ENCODE data around the gene TAS2R20.

TAS2R20 gene

GRCh38 chr12:11007608-11008007 lies 9.5 kb upstream of the TAS2R20 start:
- Histone ChIP-seq H3K9me3 (ENCODE audit: control insufficient read depth in 1 of 2, low read length in 2 of 2) (no peaks in the 10 kb centered on the region), H3K4me1 (ENCODE audit: control insufficient read depth in 1 of 2, insufficient read depth in 2 of 2, low read length in 2 of 2) (no peaks in the 10 kb centered on the region), H3K27ac (ENCODE audit: low read length) (no peak overlapping the region), H3K36me3 (ENCODE audit: control insufficient read depth in 1 of 2, insufficient read depth in 2 of 2, low read length in 2 of 2) (no peaks in the 10 kb centered on the region), H3K4me3 (ENCODE audit: low read depth in 1 of 2, low read length in 2 of 2) (no peak overlapping the region), H3K27me3 (ENCODE audit: low read depth, low read length) (no peaks in the 10 kb centered on the region)

- no peak overlapping the region for H3K27ac ChIP-seq (ENCODE audit: low read length)
- no peaks in the 10 kb centered on the region for H3K9me3 ChIP-seq (ENCODE audit: control insufficient read depth in 1 of 2, low read length in 2 of 2)
- no peaks in the 10 kb centered on the region for H3K4me1 ChIP-seq (ENCODE audit: control insufficient read depth in 1 of 2, insufficient read depth in 2 of 2, low read length in 2 of 2)
- H3K36me3 ChIP-seq (ENCODE audit: control insufficient read depth in 1 of 2, insufficient read depth in 2 of 2, low read length in 2 of 2) = peaks cover 0 to 16% of the 10 kb centered on the region in 2 donors
- H3K27me3 ChIP-seq (ENCODE audit: low read depth, low read length) = no peaks in the 10 kb centered on the region
- no peak overlapping the region for H3K4me3 ChIP-seq (ENCODE audit: low read depth in 1 of 2, low read length in 2 of 2)
These were observed 3.8 kb downstream of the TAS2R20 start for GRCh38 chr12:10994307-10994706.

- Histone ChIP-seq H3K27me3 (ENCODE audit: low read depth, low read length) (no peaks in the 10 kb centered on the region), H3K4me1 (ENCODE audit: control insufficient read depth in 1 of 2, insufficient read depth in 2 of 2, low read length in 2 of 2) (no peaks in the 10 kb centered on the region), H3K9me3 (ENCODE audit: control insufficient read depth in 1 of 2, low read length in 2 of 2) (no peaks in the 10 kb centered on the region), H3K36me3 (ENCODE audit: control insufficient read depth in 1 of 2, insufficient read depth in 2 of 2, low read length in 2 of 2) (peaks cover 0 to 13% of the 10 kb centered on the region in 2 donors), H3K27ac (ENCODE audit: low read length) (no peak overlapping the region), H3K4me3 (ENCODE audit: low read depth in 1 of 2, low read length in 2 of 2) (no peak overlapping the region)
These were observed 9.0 kb downstream of the TAS2R20 start for GRCh38 chr12:10989107-10989506.

- Histone ChIP-seq H3K27ac (ENCODE audit: low read length) (no peak within 1 kb of the TSS), H3K9me3 (ENCODE audit: control insufficient read depth in 1 of 2, low read length in 2 of 2) (no peaks in the 10 kb centered on the region), H3K4me1 (ENCODE audit: control insufficient read depth in 1 of 2, insufficient read depth in 2 of 2, low read length in 2 of 2) (no peaks in the 10 kb centered on the region), H3K4me3 (ENCODE audit: low read depth in 1 of 2, low read length in 2 of 2) (no peak within 1 kb of the TSS), H3K36me3 (ENCODE audit: control insufficient read depth in 1 of 2, insufficient read depth in 2 of 2, low read length in 2 of 2) (no peaks in the 10 kb centered on the region), H3K27me3 (ENCODE audit: low read depth, low read length) (no peaks in the 10 kb centered on the region)
These were observed 11.3 kb downstream of the TAS2R20 start, which contains the start of gene TAS2R50 for GRCh38 chr12:10986812-10987211. Gene TAS2R50 (minus strand): TSS chr12:10986912. CDS start chr12:10986860, 52 bp downstream.

- Histone ChIP-seq H3K36me3 (ENCODE audit: control insufficient read depth in 1 of 2, insufficient read depth in 2 of 2, low read length in 2 of 2) (no peaks in the 10 kb centered on the region), H3K4me3 (ENCODE audit: low read depth in 1 of 2, low read length in 2 of 2) (no peak overlapping the region), H3K9me3 (ENCODE audit: control insufficient read depth in 1 of 2, low read length in 2 of 2) (no peaks in the 10 kb centered on the region), H3K27ac (ENCODE audit: low read length) (no peak overlapping the region), H3K4me1 (ENCODE audit: control insufficient read depth in 1 of 2, insufficient read depth in 2 of 2, low read length in 2 of 2) (no peaks in the 10 kb centered on the region), H3K27me3 (ENCODE audit: low read depth, low read length) (no peaks in the 10 kb centered on the region)
These were observed 15.9 kb downstream of the TAS2R20 start for GRCh38 chr12:10982244-10982643.

GRCh38 chr12:10974965-10975364 lies 23.1 kb downstream of the TAS2R20 start:
- Histone ChIP-seq H3K9me3 (ENCODE audit: control insufficient read depth in 1 of 2, low read length in 2 of 2) (no peaks in the 10 kb centered on the region), H3K27ac (ENCODE audit: low read length) (no peak overlapping the region), H3K4me3 (ENCODE audit: low read depth in 1 of 2, low read length in 2 of 2) (no peak overlapping the region), H3K27me3 (ENCODE audit: low read depth, low read length) (no peaks in the 10 kb centered on the region), H3K36me3 (ENCODE audit: control insufficient read depth in 1 of 2, insufficient read depth in 2 of 2, low read length in 2 of 2) (no peaks in the 10 kb centered on the region), H3K4me1 (ENCODE audit: control insufficient read depth in 1 of 2, insufficient read depth in 2 of 2, low read length in 2 of 2) (no peaks in the 10 kb centered on the region)

- Histone ChIP-seq H3K4me1 (ENCODE audit: control insufficient read depth in 1 of 2, insufficient read depth in 2 of 2, low read length in 2 of 2) (no peaks in the 10 kb centered on the region), H3K27me3 (ENCODE audit: low read depth, low read length) (no peaks in the 10 kb centered on the region), H3K4me3 (ENCODE audit: low read depth in 1 of 2, low read length in 2 of 2) (no peak overlapping the region), H3K36me3 (ENCODE audit: control insufficient read depth in 1 of 2, insufficient read depth in 2 of 2, low read length in 2 of 2) (no peaks in the 10 kb centered on the region), H3K27ac (ENCODE audit: low read length) (no peak overlapping the region), H3K9me3 (ENCODE audit: control insufficient read depth in 1 of 2, low read length in 2 of 2) (no peaks in the 10 kb centered on the region)
These were observed 29.2 kb downstream of the TAS2R20 start for GRCh38 chr12:10968765-10969456.

- H3K27me3 ChIP-seq (ENCODE audit: low read depth, low read length) = no peaks in the 10 kb centered on the region
- no peaks in the 10 kb centered on the region for H3K9me3 ChIP-seq (ENCODE audit: control insufficient read depth in 1 of 2, low read length in 2 of 2)
- H3K4me3 ChIP-seq (ENCODE audit: low read depth in 1 of 2, low read length in 2 of 2) = no peak overlapping the region
- no peaks in the 10 kb centered on the region for H3K4me1 ChIP-seq (ENCODE audit: control insufficient read depth in 1 of 2, insufficient read depth in 2 of 2, low read length in 2 of 2)
- no peak overlapping the region for H3K27ac ChIP-seq (ENCODE audit: low read length)
- H3K36me3 ChIP-seq (ENCODE audit: control insufficient read depth in 1 of 2, insufficient read depth in 2 of 2, low read length in 2 of 2) = no peaks in the 10 kb centered on the region
These were observed 30.7 kb downstream of the TAS2R20 start for GRCh38 chr12:10967409-10967808.

- H3K4me3 ChIP-seq (ENCODE audit: low read depth in 1 of 2, low read length in 2 of 2) = no peak overlapping the region
- no peaks in the 10 kb centered on the region for H3K36me3 ChIP-seq (ENCODE audit: control insufficient read depth in 1 of 2, insufficient read depth in 2 of 2, low read length in 2 of 2)
- H3K27ac ChIP-seq (ENCODE audit: low read length) = no peak overlapping the region
- no peaks in the 10 kb centered on the region for H3K27me3 ChIP-seq (ENCODE audit: low read depth, low read length)
- H3K4me1 ChIP-seq (ENCODE audit: control insufficient read depth in 1 of 2, insufficient read depth in 2 of 2, low read length in 2 of 2) = no peaks in the 10 kb centered on the region
- H3K9me3 ChIP-seq (ENCODE audit: control insufficient read depth in 1 of 2, low read length in 2 of 2) = no peaks in the 10 kb centered on the region
These were observed 31.8 kb downstream of the TAS2R20 start for GRCh38 chr12:10966314-10966713.

GRCh38 chr12:10965476-10965875 lies 32.6 kb downstream of the TAS2R20 start:
- H3K4me1 ChIP-seq (ENCODE audit: control insufficient read depth in 1 of 2, insufficient read depth in 2 of 2, low read length in 2 of 2) = no peaks in the 10 kb centered on the region
- H3K9me3 ChIP-seq (ENCODE audit: control insufficient read depth in 1 of 2, low read length in 2 of 2) = no peaks in the 10 kb centered on the region
- H3K4me3 ChIP-seq (ENCODE audit: low read depth in 1 of 2, low read length in 2 of 2) = no peak overlapping the region
- H3K36me3 ChIP-seq (ENCODE audit: control insufficient read depth in 1 of 2, insufficient read depth in 2 of 2, low read length in 2 of 2) = no peaks in the 10 kb centered on the region
- H3K27me3 ChIP-seq (ENCODE audit: low read depth, low read length) = no peaks in the 10 kb centered on the region
- H3K27ac ChIP-seq (ENCODE audit: low read length) = no peak overlapping the region

- no peak overlapping the region for H3K4me3 ChIP-seq (ENCODE audit: low read depth in 1 of 2, low read length in 2 of 2)
- H3K36me3 ChIP-seq (ENCODE audit: control insufficient read depth in 1 of 2, insufficient read depth in 2 of 2, low read length in 2 of 2) = no peaks in the 10 kb centered on the region
- H3K4me1 ChIP-seq (ENCODE audit: control insufficient read depth in 1 of 2, insufficient read depth in 2 of 2, low read length in 2 of 2) = no peaks in the 10 kb centered on the region
- H3K27ac ChIP-seq (ENCODE audit: low read length) = no peak overlapping the region
- H3K27me3 ChIP-seq (ENCODE audit: low read depth, low read length) = no peaks in the 10 kb centered on the region
- no peaks in the 10 kb centered on the region for H3K9me3 ChIP-seq (ENCODE audit: control insufficient read depth in 1 of 2, low read length in 2 of 2)
These were observed 37.9 kb downstream of the TAS2R20 start for GRCh38 chr12:10960211-10960610.

GRCh38 chr12:10959804-10960203 lies 38.3 kb downstream of the TAS2R20 start:
- H3K4me3 ChIP-seq (ENCODE audit: low read depth in 1 of 2, low read length in 2 of 2) = no peak overlapping the region
- no peaks in the 10 kb centered on the region for H3K9me3 ChIP-seq (ENCODE audit: control insufficient read depth in 1 of 2, low read length in 2 of 2)
- H3K4me1 ChIP-seq (ENCODE audit: control insufficient read depth in 1 of 2, insufficient read depth in 2 of 2, low read length in 2 of 2) = no peaks in the 10 kb centered on the region
- no peaks in the 10 kb centered on the region for H3K27me3 ChIP-seq (ENCODE audit: low read depth, low read length)
- no peaks in the 10 kb centered on the region for H3K36me3 ChIP-seq (ENCODE audit: control insufficient read depth in 1 of 2, insufficient read depth in 2 of 2, low read length in 2 of 2)
- no peak overlapping the region for H3K27ac ChIP-seq (ENCODE audit: low read length)
